NCI-H82 treated with DMSO at 0.1 percent for 48 hours (cell line): Measurements from ENCODE around the gene S1PR5.

ENCODE experiments used
- DNase-seq: peaks from one replicate; lab custom pipeline; 2025; ENCODE audit not compliant: unreplicated experiment; lab: John Stamatoyannopoulos, UW

Gene S1PR5

DNA sequence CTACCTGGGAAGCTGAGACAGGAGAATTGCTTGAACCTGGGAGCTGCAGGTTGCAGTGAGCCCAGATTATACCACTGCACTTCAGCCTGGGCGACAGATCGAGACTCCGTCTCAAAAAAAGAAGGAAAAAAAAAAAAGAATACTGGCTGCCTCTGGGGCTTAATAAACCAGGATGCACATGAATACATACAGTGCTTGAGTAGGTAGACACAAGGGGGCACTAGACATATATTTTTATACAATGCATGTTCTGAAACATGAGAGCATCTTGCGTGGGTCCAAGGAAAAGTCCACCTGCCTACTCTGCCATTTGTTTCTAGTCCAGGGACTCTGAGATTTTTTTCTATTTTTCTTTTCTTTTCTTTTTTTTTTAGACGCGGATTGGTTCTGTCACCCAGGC lies 45.3 kb downstream of the S1PR5 start:
- no peak for DNase-seq

DNA sequence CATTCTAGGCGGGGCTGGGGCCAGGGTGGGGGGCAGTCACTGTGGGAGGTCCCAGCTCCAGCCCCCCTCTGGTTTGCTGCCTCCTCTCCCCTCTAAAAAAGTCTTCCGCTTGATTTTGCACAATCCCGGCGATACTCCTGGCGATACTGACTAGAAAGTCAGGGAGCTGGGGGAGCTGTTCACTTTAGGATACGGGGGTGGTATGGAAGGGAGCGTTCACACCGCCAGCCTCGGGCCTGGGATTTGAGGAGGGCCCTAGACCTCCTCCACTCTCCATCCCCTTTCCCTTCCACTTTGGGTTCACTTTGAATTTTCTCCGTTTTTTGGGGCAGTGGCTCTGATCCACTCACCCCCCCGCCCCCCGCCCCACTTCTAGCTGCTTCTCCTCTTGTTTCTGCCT lies 49.1 kb downstream of the S1PR5 start:
- DNase-seq, result no peak

DNA sequence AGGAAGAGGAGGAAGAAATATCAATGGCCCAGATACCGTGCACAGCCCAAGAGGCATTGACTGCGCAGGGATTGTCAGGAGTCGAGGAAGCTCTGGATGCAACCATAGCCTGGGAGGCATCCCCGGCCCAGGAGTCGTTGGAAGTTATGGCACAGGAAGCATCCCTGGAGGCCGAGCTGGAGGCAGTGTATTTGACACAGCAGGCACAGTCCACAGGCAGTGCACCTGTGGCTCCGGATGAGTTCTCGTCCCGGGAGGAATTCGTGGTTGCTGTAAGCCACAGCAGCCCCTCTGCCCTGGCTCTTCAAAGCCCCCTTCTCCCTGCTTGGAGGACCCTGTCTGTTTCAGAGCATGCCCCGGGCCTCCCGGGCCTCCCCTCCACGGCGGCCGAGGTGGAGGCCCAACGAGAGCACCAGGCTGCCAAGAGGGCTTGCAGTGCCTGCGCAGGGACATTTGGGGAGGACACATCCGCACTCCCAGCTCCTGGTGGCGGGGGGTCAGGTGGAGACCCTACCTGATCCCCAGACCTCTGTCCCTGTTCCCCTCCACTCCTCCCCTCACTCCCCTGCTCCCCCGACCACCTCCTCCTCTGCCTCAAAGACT lies 50.0 kb downstream of the S1PR5 start:
- DNase-seq, result no peak

DNA sequence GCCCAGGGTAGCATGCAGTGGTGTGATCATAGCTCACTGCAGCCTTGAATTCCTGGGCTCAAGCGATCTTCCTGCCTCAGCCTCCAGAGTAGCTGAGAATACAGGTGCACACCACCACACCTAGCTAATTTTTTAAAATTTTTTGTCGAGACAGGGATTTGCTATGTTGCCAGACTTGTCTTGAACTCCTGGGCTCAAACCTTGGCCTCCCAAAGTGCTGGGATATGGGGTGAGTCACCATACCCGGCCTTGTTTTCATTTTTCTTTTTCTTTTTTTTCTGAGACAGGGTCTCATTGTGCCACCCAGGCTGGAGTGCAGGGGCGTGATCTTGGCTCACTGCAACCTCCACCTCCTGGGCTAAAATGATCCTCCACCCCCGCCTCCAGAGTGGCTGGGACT lies 52.8 kb downstream of the S1PR5 start:
- DNase-seq, result no peak
